HEK293T (cell line): ENCODE results near the gene NOTCH3.

Experiments used
- ARNT ChIP-seq: fragments of 450-650 bp; IDR thresholded peaks from 2 replicates; pipeline ENCODE4 v1.6.1; 2017; ENCODE audit warnings: mild to moderate bottlenecking
- ELF4 ChIP-seq: fragments of 450-650 bp; IDR thresholded peaks from 2 replicates; pipeline ENCODE4 v1.6.1; 2017; ENCODE audit warnings: antibody characterized with exemption
- FOXK2 ChIP-seq: fragments of 450-650 bp; IDR thresholded peaks from 2 replicates; pipeline ENCODE4 v1.6.1; 2016; ENCODE audit warnings: mild to moderate bottlenecking
- NFRKB ChIP-seq: fragments of 450-650 bp; IDR thresholded peaks from 2 replicates; pipeline ENCODE4 v1.6.1; 2016; ENCODE audit warnings: mild to moderate bottlenecking, moderate library complexity
- TARDBP ChIP-seq: fragments of 450-650 bp; IDR thresholded peaks from 2 replicates; pipeline ENCODE4 v1.6.1; 2016

DNA sequence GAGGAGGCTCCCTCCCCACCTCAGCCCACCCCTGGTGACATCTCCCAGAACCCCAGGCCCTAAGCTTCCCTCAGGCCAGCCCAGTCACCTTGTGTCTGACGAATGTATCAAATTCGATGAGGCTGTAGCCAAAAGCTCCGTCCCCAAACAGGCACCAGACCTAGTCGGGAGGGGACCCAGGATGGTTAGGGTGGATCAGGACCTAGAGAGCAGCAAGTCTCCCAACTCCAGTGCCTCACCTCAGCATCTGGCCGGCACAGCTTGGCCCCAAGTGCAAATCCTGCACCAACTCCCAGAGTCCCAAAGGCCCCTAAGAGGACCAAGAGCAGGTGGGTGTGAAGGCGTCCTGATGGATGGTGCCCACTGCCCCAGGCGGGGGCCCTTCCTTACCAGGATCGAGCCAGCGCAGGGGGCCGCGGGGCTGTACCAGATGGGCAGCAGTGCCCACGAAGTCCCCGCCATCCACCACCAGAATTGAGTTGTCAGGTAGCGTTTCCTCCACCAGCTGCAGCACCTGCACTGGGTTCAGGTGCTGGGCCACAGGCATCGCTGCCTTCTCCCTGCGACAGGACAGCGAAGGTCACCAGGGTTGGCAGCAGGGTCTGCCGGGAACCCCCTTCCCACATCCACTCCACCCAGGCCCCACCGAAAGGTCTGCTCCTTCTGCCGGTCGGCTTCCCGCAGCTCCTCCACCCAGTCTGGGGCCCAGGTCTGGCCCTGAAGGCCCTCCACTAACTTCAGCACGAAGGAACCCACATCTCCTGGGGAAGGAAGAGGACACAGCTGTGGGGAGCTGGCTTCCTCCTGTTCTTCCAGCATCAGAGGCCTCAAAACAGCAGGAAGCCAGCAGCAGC, 84.8 kb downstream of the NOTCH3 start:
- no peak for TF ChIP-seq TARDBP
- TF ChIP-seq ARNT: no peak
- TF ChIP-seq ELF4: no peak
- TF ChIP-seq FOXK2: no peak
- no peak for TF ChIP-seq NFRKB
